Liver (tissue), 9 donors: Measurements from ENCODE around the gene AKR1C2. TPM values are rescaled to one million over a fixed set of nuclear protein-coding genes. Genes with fewer than 3 reads are reported as not detected.
"Not testable (repeated sequence)": the region's sequence is repeated elsewhere in the genome, so short reads cannot be mapped to it uniquely, and the experiment has no call there.

Experiments
- DNase-seq: peaks from one replicate; pipeline ENCODE4 v3.0.0-alpha.2; 2017; ENCODE audit warnings: low spot score
- H3K27ac ChIP-seq, 2 donors: one replicate each; pipeline ENCODE4 v1.7.0; 2013; ENCODE audit warnings: inconsistent platforms in 2 of 2, low read length in 2 of 2, control low read depth in 1 of 2, low read depth in 1 of 2, mild to moderate bottlenecking in 1 of 2
- H3K27me3 ChIP-seq, 4 donors: one replicate each; pipeline versions ENCODE4 v1.6.1 to v1.7.0; 2013; ENCODE audit warnings: low read length in 3 of 4, inconsistent platforms in 1 of 4, mild to moderate bottlenecking in 1 of 4, moderate library complexity in 1 of 4; ENCODE audit not compliant: control insufficient read depth in 4 of 4, insufficient read depth in 4 of 4
- H3K36me3 ChIP-seq, 4 donors: one replicate each; pipeline versions ENCODE4 v1.6.1 to v1.7.0; 2013; ENCODE audit warnings: low read length in 3 of 4, mild to moderate bottlenecking in 3 of 4, low read depth in 1 of 4, moderate library complexity in 1 of 4; ENCODE audit not compliant: control insufficient read depth in 4 of 4, insufficient read depth in 3 of 4
- H3K4me1 ChIP-seq, 4 donors: one replicate each; pipeline versions ENCODE4 v1.6.1 to v1.7.0; 2013; ENCODE audit warnings: low read length in 3 of 4, mild to moderate bottlenecking in 3 of 4, moderate library complexity in 1 of 4; ENCODE audit not compliant: control insufficient read depth in 4 of 4, insufficient read depth in 4 of 4
- H3K4me3 ChIP-seq, 3 donors: one replicate each; pipeline versions ENCODE4 v1.6.1 to v1.7.0; 2013; ENCODE audit warnings: low read length in 3 of 3, control low read depth in 1 of 3, low read depth in 1 of 3, mild to moderate bottlenecking in 1 of 3
- H3K9ac ChIP-seq, 2 donors: one replicate each; pipeline ENCODE4 v1.7.0; 2013; ENCODE audit warnings: low read length in 2 of 2, mild to moderate bottlenecking in 2 of 2, moderate library complexity in 2 of 2, control low read depth in 1 of 2, low read depth in 1 of 2
- H3K9me3 ChIP-seq, 4 donors: one replicate each; pipeline versions ENCODE4 v1.6.1 to v1.7.0; 2013; ENCODE audit warnings: low read length in 3 of 4; ENCODE audit not compliant: control insufficient read depth in 4 of 4
- RAD21 ChIP-seq, 2 donors: IDR thresholded peaks; 2 replicates each; pipeline ENCODE4 v1.6.1; 2016; ENCODE audit warnings: antibody characterized with exemption in 2 of 2, mild to moderate bottlenecking in 2 of 2
- REST ChIP-seq: IDR thresholded peaks from 2 replicates; pipeline ENCODE4 v1.6.1; 2016; ENCODE audit warnings: antibody characterized with exemption, mild to moderate bottlenecking
- SP1 ChIP-seq: IDR thresholded peaks from 2 replicates; pipeline ENCODE4 v1.6.1; 2018; ENCODE audit warnings: antibody characterized with exemption, mild to moderate bottlenecking
- TAF1 ChIP-seq: conservative IDR thresholded peaks from 2 replicates; pipeline ENCODE4 v1.6.1; 2016; ENCODE audit warnings: antibody characterized with exemption, mild to moderate bottlenecking
- YY1 ChIP-seq: IDR thresholded peaks from 2 replicates; pipeline ENCODE4 v1.6.1; 2016; ENCODE audit warnings: antibody characterized with exemption, mild to moderate bottlenecking
- WGBS: extraction: QIAGEN DNeasy Blood & Tissue Kit; methylation state at CpG from one replicate; pipeline ENCODE4 v1.1.7; 2013; 5-methylcytosine and 5-hydroxymethylcytosine counted together
- polyA plus RNA-seq, 2 donors: library from polyadenylated mRNA; stranded (reverse) in 1 of 2; unstranded in 1 of 2; fragments of 200-250 nt in 1 of 2; fragments of >200 nt in 1 of 2; fragmentation: Nextera tagmentation in 1 of 2; extraction: Ambion mirVana in 1 of 2; gene quantifications; one replicate each; pipeline versions ENCODE4 v1.2.1 to v1.2.3, GENCODE V29; 2013 to 2015
- total RNA-seq, 2 donors: library from RNA; depleted of rRNA; stranded (reverse); fragments of >200 nt; gene quantifications; one replicate each; pipeline ENCODE4 v1.2.3, GENCODE V29; 2014
- donor health status: healthy.
- donor health status: healthy.
- donor health status: healthy.
- donor health status: healthy.
- donor health status: healthy.

AKR1C2 gene
- total and polyA plus RNA-seq, 4 donors: 63.8 to 699 (median 162) TPM

DNA sequence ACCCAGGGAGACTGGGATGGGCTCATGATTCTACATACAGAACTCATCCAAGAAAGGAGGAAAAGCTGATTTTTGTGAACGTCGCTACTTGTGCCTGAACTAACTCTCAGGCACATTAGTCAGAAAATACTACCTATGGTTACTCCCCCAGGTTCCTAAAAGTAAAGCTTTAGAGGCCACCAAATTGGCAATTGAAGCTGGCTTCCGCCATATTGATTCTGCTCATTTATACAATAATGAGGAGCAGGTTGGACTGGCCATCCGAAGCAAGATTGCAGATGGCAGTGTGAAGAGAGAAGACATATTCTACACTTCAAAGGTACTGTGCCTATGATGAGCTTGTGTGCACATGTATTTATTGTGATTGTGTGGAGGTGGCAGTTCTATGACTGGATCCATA is 37.9 kb downstream of the AKR1C2 start:
- not testable (repeated sequence) for H3K9me3 ChIP-seq
- 96% methylated on average over 4 of the region's 4 CpGs for WGBS

GRCh38 chr10:4963815-4964154 is 39.9 kb downstream of the AKR1C2 start:
- H3K4me1 ChIP-seq, DNase-seq, H3K27me3 ChIP-seq, H3K9me3 ChIP-seq, H3K36me3 ChIP-seq: not testable (repeated sequence)
- Histone ChIP-seq H3K4me3 (peak overlapping the region in 2 of 3 donors; percentile 56 to 74), H3K9ac (peak overlapping the region; percentile 68 to 100), H3K27ac (peak overlapping the region; percentile 74 to 81)
- 22% methylated on average over 3 of the region's 4 CpGs for WGBS

More for the DNA sequence above, 37.9 kb downstream of the AKR1C2 start:
- peak overlapping the region; percentile 31 to 50 for H3K27ac ChIP-seq
- not testable (repeated sequence) for H3K27me3 ChIP-seq, DNase-seq, H3K4me1 ChIP-seq, H3K9ac ChIP-seq
- H3K4me3 ChIP-seq: peak overlapping the region; percentile 35 to 74 (median 56)
- peaks cover 0 to 23% (median 18%) of the 10 kb centered on the region in 4 donors for H3K36me3 ChIP-seq

DNA sequence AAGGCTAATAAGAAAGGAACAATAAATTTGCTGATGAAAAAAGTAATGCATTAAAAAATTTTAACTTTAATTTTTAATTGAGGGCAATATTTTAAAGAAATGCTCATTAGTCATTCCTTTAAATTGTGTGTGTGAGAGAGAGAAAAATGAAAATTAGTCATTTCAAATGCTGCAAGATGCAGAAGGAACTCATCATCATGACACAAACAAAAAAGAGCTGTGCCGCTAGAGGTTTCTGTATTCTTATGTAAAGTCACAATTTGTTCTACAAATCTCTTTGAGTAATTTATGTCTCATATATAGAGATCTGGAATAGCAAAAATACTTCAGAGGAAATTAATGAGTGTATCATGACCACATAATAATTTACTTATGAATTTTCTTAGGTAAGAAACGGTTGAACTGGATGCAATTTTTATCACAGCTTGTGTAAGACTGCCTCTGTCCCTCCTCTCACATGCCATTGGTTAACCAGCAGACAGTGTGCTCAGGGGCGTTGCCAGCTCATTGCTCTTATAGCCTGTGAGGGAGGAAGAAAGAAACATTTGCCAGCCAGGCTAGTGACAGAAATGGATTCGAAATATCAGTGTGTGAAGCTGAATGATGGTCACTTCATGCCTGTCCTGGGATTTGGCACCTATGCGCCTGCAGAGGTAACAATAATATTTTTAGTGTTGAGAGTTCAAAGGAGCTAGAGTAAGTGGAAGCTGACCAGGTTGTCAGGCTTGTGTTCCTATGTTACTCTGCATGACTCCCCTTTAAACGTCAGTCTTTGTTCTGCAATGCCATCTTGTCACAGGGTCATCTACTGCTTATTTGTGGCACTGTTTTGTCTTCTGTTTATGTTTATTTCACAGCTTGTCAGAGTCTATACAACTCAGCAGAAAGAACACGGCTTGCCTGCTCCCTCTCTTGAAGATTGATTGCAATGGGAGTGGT is 40.5 kb downstream of the AKR1C2 start, which contains the start of gene AKR1C1:
AKR1C1 (plus strand) TSS at position 540 of the 939 bp plus-strand sequence; CDS start at position 570, 30 bp downstream.
- Histone ChIP-seq H3K27ac (peak within 1 kb of the TSS; percentile 74 to 81), H3K9ac (peak within 1 kb of the TSS; percentile 68 to 100), H3K4me3 (peak within 1 kb of the TSS; percentile 56 to 74 (median 73))

DNA sequence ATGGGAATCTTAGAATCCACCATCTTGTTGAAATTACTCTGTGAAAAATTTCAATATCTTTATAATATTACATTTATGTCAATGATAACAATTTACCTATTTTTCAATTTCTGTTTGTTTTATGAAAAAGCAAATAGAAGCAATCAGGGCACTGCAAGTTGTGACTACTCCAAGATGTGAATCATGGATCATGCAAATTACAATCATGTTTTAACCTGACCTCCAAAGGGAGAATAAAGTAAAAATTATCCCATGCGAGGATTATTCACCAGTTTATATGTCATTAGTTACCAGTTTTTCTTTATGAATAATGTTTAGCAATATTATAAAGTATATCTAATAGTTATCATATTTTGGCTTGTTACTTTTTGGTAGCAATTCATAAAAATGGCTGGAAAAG is 41.3 kb downstream of the AKR1C2 start:
- 61% methylated on average over 1 of the region's 1 CpG for WGBS
- H3K9ac ChIP-seq, H3K4me1 ChIP-seq, H3K27me3 ChIP-seq, H3K9me3 ChIP-seq, DNase-seq, H3K36me3 ChIP-seq, H3K4me3 ChIP-seq, H3K27ac ChIP-seq: not testable (repeated sequence)

More for the DNA sequence above, 40.5 kb downstream of the AKR1C2 start, which contains the start of gene AKR1C1:
- not testable (repeated sequence) for H3K36me3 ChIP-seq, H3K9me3 ChIP-seq, H3K4me1 ChIP-seq, H3K27me3 ChIP-seq
- WGBS: 21% methylated on average over 6 of the region's 7 CpGs
- DNase-seq: peak; percentile 58
- TF ChIP-seq SP1: peak; percentile 23
- TF ChIP-seq YY1: peak; percentile 29
- TF ChIP-seq REST: peak; percentile 92
- peak; percentile 94 for TF ChIP-seq TAF1
- peak in 1 of 2 donors; percentile 10 for TF ChIP-seq RAD21 (IDR thresholded peaks at IDR 0.05)

DNA sequence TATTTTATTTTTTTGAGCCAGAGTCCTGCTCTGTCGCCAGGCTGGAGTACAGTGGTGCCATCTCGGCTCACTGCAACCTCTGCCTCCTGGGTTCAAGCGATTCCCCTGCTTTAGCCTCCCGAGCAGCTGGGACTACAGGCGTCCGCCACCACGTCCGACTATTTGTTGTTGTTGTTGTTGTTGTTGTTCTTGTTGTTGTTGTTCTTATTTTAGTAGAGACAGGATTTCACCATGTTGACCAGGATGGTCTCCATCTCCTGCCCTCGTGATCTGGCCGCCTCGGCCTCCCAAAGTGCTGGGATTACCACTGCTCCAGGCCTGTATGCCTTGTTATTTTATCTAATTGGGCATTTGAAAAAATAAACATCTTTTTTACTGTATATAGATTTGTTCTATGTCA is 42.1 kb downstream of the AKR1C2 start:
- H3K4me1 ChIP-seq: peaks cover 4 to 12% (median 6%) of the 10 kb centered on the region in 4 donors
- 95% methylated on average over 11 of the region's 11 CpGs for WGBS
- H3K9me3 ChIP-seq, H3K4me3 ChIP-seq, DNase-seq, H3K36me3 ChIP-seq, H3K9ac ChIP-seq, H3K27me3 ChIP-seq, H3K27ac ChIP-seq: not testable (repeated sequence)
